ENCODE measurements around the gene DOCK8.
"Not testable (repeated sequence)": the region's sequence is repeated elsewhere in the genome, so short reads cannot be mapped to it uniquely, and the experiment has no call there.

Gene DOCK8

GRCh38 chr9:227860-228259, 13.2 kb downstream of the DOCK8 start:
- no peak for DNase-seq

GRCh38 chr9:228929-229695, 14.4 kb downstream of the DOCK8 start:
- DNase-seq, result no peak

GRCh38 chr9:231625-232024, 17.0 kb downstream of the DOCK8 start:
- DNase-seq, result not testable (repeated sequence)

GRCh38 chr9:233708-234107, 19.0 kb downstream of the DOCK8 start:
- DNase-seq, result not testable (repeated sequence)

- DNase-seq, result no peak
Observed at GRCh38 chr9:237141-237857, 22.6 kb downstream of the DOCK8 start.

- no peak for DNase-seq
Observed at GRCh38 chr9:237858-238345, 23.2 kb downstream of the DOCK8 start.

- DNase-seq, result no peak
Observed at GRCh38 chr9:242461-243080, 27.9 kb downstream of the DOCK8 start.

GRCh38 chr9:248278-248961, 33.8 kb downstream of the DOCK8 start:
- no peak for DNase-seq

GRCh38 chr9:249025-249424, 34.4 kb downstream of the DOCK8 start:
- DNase-seq, result no peak

GRCh38 chr9:250039-250438, 35.4 kb downstream of the DOCK8 start:
- DNase-seq, result no peak

- no peak for DNase-seq
Observed at GRCh38 chr9:250625-251024, 36.0 kb downstream of the DOCK8 start.

- no peak for DNase-seq
Observed at GRCh38 chr9:251398-251797, 36.7 kb downstream of the DOCK8 start.

- DNase-seq, result no peak
Observed at GRCh38 chr9:253539-253938, 38.9 kb downstream of the DOCK8 start.

GRCh38 chr9:254516-254915, 39.9 kb downstream of the DOCK8 start:
- DNase-seq, result no peak

GRCh38 chr9:257957-258356, 43.3 kb downstream of the DOCK8 start:
- DNase-seq, result no peak

GRCh38 chr9:259405-260404, 45.0 kb downstream of the DOCK8 start:
- no peak for DNase-seq

GRCh38 chr9:264231-264630, 49.6 kb downstream of the DOCK8 start:
- no peak for DNase-seq

GRCh38 chr9:265209-265870, 50.7 kb downstream of the DOCK8 start:
- DNase-seq, result no peak

- no peak for DNase-seq
Observed at GRCh38 chr9:266228-266627, 51.6 kb downstream of the DOCK8 start.

- no peak for DNase-seq
Observed at GRCh38 chr9:268616-269015, 54.0 kb downstream of the DOCK8 start.

- DNase-seq, result no peak
Observed at GRCh38 chr9:269081-269711, 54.5 kb downstream of the DOCK8 start.
